DMS153 treated with DMSO at 0.1 percent for 48 hours (cell line): Measurements from ENCODE around the gene ARMH3.
"Not testable (repeated sequence)": the region's sequence is repeated elsewhere in the genome, so short reads cannot be mapped to it uniquely, and the experiment has no call there.

Experiments
- DNase-seq: peaks from one replicate; lab custom pipeline; 2025; ENCODE audit not compliant: unreplicated experiment; lab: John Stamatoyannopoulos, UW

Gene ARMH3

GRCh38 chr10:102046095-102046494 is 9.9 kb downstream of the ARMH3 start:
- DNase-seq = no peak

GRCh38 chr10:102045292-102045691 is 10.7 kb downstream of the ARMH3 start:
- DNase-seq = no peak

GRCh38 chr10:102040305-102041050 is 15.5 kb downstream of the ARMH3 start:
- DNase-seq = no peak

- DNase-seq = no peak
These were observed 17.6 kb downstream of the ARMH3 start for GRCh38 chr10:102038410-102038809.

GRCh38 chr10:102035807-102036206 is 20.2 kb downstream of the ARMH3 start:
- DNase-seq = not testable (repeated sequence)

GRCh38 chr10:102033787-102034186 is 22.2 kb downstream of the ARMH3 start:
- DNase-seq = no peak

- no peak for DNase-seq
These were observed 28.7 kb downstream of the ARMH3 start for GRCh38 chr10:102027261-102027660.

GRCh38 chr10:102024799-102025198 is 31.2 kb downstream of the ARMH3 start:
- no peak for DNase-seq

GRCh38 chr10:102020938-102021337 is 35.0 kb downstream of the ARMH3 start:
- no peak for DNase-seq

- no peak for DNase-seq
These were observed 38.7 kb downstream of the ARMH3 start for GRCh38 chr10:102017295-102017694.

GRCh38 chr10:102016416-102016815 is 39.6 kb downstream of the ARMH3 start:
- DNase-seq = no peak

- DNase-seq = no peak
These were observed 45.0 kb downstream of the ARMH3 start for GRCh38 chr10:102010961-102011360.

- DNase-seq = peak; percentile 49
These were observed 46.1 kb downstream of the ARMH3 start for GRCh38 chr10:102009801-102010425.

- DNase-seq = no peak
These were observed 48.2 kb downstream of the ARMH3 start for GRCh38 chr10:102007796-102008195.

GRCh38 chr10:102007031-102007430 is 48.9 kb downstream of the ARMH3 start:
- DNase-seq = not testable (repeated sequence)

GRCh38 chr10:102004376-102004775 is 51.6 kb downstream of the ARMH3 start:
- no peak for DNase-seq

GRCh38 chr10:102003541-102003940 is 52.4 kb downstream of the ARMH3 start:
- DNase-seq = no peak

GRCh38 chr10:102001435-102002068 is 54.4 kb downstream of the ARMH3 start:
- DNase-seq = no peak

- DNase-seq = no peak
These were observed 58.2 kb downstream of the ARMH3 start for GRCh38 chr10:101997803-101998202.

GRCh38 chr10:101995451-101996063 is 60.4 kb downstream of the ARMH3 start:
- DNase-seq = no peak

- no peak for DNase-seq
These were observed 62.2 kb downstream of the ARMH3 start for GRCh38 chr10:101993651-101994200.
